H1 (cell line): ENCODE results near the gene GPR150. TPM values are rescaled to one million over a fixed set of nuclear protein-coding genes. Genes with fewer than 3 reads are reported as not detected.

Experiments used
- CTCF ChIA-PET: fragments of 300-600 bp; sonication (Branson Sonifier 250); formaldehyde crosslinking; loops from one replicate; lab custom pipeline; 2021; ENCODE audit not compliant: partially characterized antibody; lab: Charles Lee
- POLR2A ChIA-PET: fragments of 300-600 bp; sonication (Branson Sonifier 250); formaldehyde crosslinking; loops from one replicate; lab custom pipeline; 2021; ENCODE audit warnings: inconsistent platforms; ENCODE audit not compliant: partially characterized antibody; lab: Charles Lee
- DNase-seq, 2 experiments: peaks; one replicate each; pipeline versions ENCODE4 v3.0.0 to v3.0.0-alpha.2; 2010 to 2022; ENCODE audit warnings: low spot score in 2 of 2, low read depth in 1 of 2, mixed read lengths in 1 of 2
- FAIRE-seq: peaks from 2 replicates; lab custom pipeline; 2011; peaks lifted over from hg19 to GRCh38; lab: Jason Lieb, UNC
- H2AFZ ChIP-seq: 2 replicates; pipeline ENCODE4 v1.8.1; 2012; ENCODE audit warnings: low read length, inconsistent platforms
- H2AK5ac ChIP-seq: 2 replicates; pipeline ENCODE4 v1.6.1; 2013; ENCODE audit warnings: low read depth, low read length
- H2BK120ac ChIP-seq: replicated peaks from 2 replicates; pipeline ENCODE3; 2013; ENCODE audit warnings: low read depth, low read length, inconsistent platforms
- H2BK12ac ChIP-seq: 2 replicates; pipeline ENCODE4 v1.6.1; 2013; ENCODE audit warnings: low read depth, low read length
- H2BK15ac ChIP-seq: 2 replicates; pipeline ENCODE4 v1.6.1; 2013; ENCODE audit warnings: low read length
- H2BK20ac ChIP-seq: 2 replicates; pipeline ENCODE4 v1.6.1; 2013; ENCODE audit warnings: low read length
- H2BK5ac ChIP-seq: 2 replicates; pipeline ENCODE4 v1.6.1; 2013; ENCODE audit warnings: low read depth, low read length
- H3K14ac ChIP-seq: 2 replicates; pipeline ENCODE4 v1.6.1; 2013; ENCODE audit warnings: inconsistent platforms; ENCODE audit not compliant: insufficient read length
- H3K18ac ChIP-seq: 2 replicates; pipeline ENCODE4 v1.6.1; 2013; ENCODE audit warnings: low read length; ENCODE audit errors: extremely low read depth
- H3K23ac ChIP-seq: 2 replicates; pipeline ENCODE4 v1.6.1; 2013; ENCODE audit warnings: inconsistent platforms; ENCODE audit not compliant: insufficient read length
- H3K23me2 ChIP-seq: 2 replicates; pipeline ENCODE4 v1.6.1; 2013; ENCODE audit warnings: low read depth, low read length
- H3K27ac ChIP-seq: 2 replicates; pipeline ENCODE4 v1.6.1; 2011; ENCODE audit warnings: low read depth, low read length, inconsistent platforms
- H3K27me3 ChIP-seq, 4 experiments: replicated peaks in 1 of 4; 1 replicate in 1 of 4; 2 replicates in 3 of 4; pipeline versions ENCODE4 v1.6.1 to v1.8.1; 2011 to 2013; ENCODE audit warnings: low read length in 3 of 4, mild to moderate bottlenecking in 3 of 4, inconsistent platforms in 2 of 4, mixed read lengths in 2 of 4, moderate library complexity in 1 of 4; ENCODE audit not compliant: control insufficient read depth in 3 of 4, insufficient read depth in 3 of 4; ENCODE audit errors: extremely low read depth in 1 of 4
- H3K36me3 ChIP-seq, 4 experiments: 2 replicates each; pipeline versions ENCODE4 v1.6.1 to v1.8.1; 2011 to 2013; ENCODE audit warnings: mild to moderate bottlenecking in 4 of 4, low read length in 3 of 4, moderate library complexity in 2 of 4, control low read depth in 1 of 4, inconsistent platforms in 1 of 4; ENCODE audit not compliant: insufficient read depth in 4 of 4, control insufficient read depth in 2 of 4
- H3K4ac ChIP-seq: replicated peaks from 2 replicates; pipeline ENCODE3; 2013; ENCODE audit warnings: low read length, low read depth, mixed read lengths, inconsistent platforms; ENCODE audit not compliant: insufficient read length
- H3K4me1 ChIP-seq, 4 experiments: replicated peaks in 1 of 4; 1 replicate in 1 of 4; 2 replicates in 3 of 4; pipeline versions ENCODE4 v1.6.1 to v1.8.1; 2011 to 2013; ENCODE audit warnings: low read length in 3 of 4, inconsistent platforms in 2 of 4, mixed read lengths in 1 of 4; ENCODE audit not compliant: insufficient read depth in 4 of 4, control insufficient read depth in 3 of 4
- H3K4me2 ChIP-seq, 2 experiments: 2 replicates each; pipeline versions ENCODE4 v1.6.1 to v1.8.1; 2011 to 2013; ENCODE audit warnings: low read depth in 2 of 2, low read length in 2 of 2, control low read depth in 1 of 2, inconsistent platforms in 1 of 2, mild to moderate bottlenecking in 1 of 2; ENCODE audit not compliant: insufficient read depth in 1 of 2
- H3K4me3 ChIP-seq, 4 experiments: fragments of 200-600, 300-600 bp in 1 of 4; sonication (generic), shearing (Covaris generic), sonication (Bioruptor Twin) in 1 of 4; 2 replicates each; pipeline versions ENCODE4 v1.5.1 to v1.8.1; 2011 to 2016; ENCODE audit warnings: low read length in 4 of 4, low read depth in 3 of 4, control low read depth in 2 of 4, inconsistent platforms in 2 of 4, mild to moderate bottlenecking in 2 of 4, mixed read lengths in 1 of 4, moderate library complexity in 1 of 4; ENCODE audit not compliant: insufficient read depth in 2 of 4; ENCODE audit errors: extremely low read depth in 1 of 4
- H3K56ac ChIP-seq: replicated peaks from 2 replicates; pipeline ENCODE3; 2013; ENCODE audit warnings: low read depth, mild to moderate bottlenecking, mixed read lengths, low read length, inconsistent platforms; ENCODE audit not compliant: insufficient read length
- H3K79me1 ChIP-seq: 2 replicates; pipeline ENCODE4 v1.6.1; 2013; ENCODE audit warnings: low read depth, low read length, control low read depth
- H3K79me2 ChIP-seq, 2 experiments: 2 replicates each; pipeline versions ENCODE4 v1.6.1 to v1.8.1; 2012 to 2013; ENCODE audit warnings: low read length in 2 of 2, mild to moderate bottlenecking in 2 of 2, inconsistent platforms in 1 of 2; ENCODE audit not compliant: insufficient read depth in 2 of 2, control insufficient read depth in 1 of 2
- H3K9ac ChIP-seq, 4 experiments: replicated peaks in 1 of 4; 1 replicate in 1 of 4; 2 replicates in 3 of 4; pipeline versions ENCODE4 v1.6.1 to v1.8.1; 2011 to 2013; ENCODE audit warnings: low read depth in 3 of 4, low read length in 3 of 4, control low read depth in 2 of 4, mild to moderate bottlenecking in 2 of 4, moderate library complexity in 2 of 4, inconsistent platforms in 1 of 4; ENCODE audit errors: extremely low read depth in 1 of 4
- H3K9me3 ChIP-seq, 2 experiments: 2 replicates each; pipeline versions ENCODE4 v1.6.1 to v1.8.1; 2012 to 2013; ENCODE audit warnings: mild to moderate bottlenecking in 2 of 2, moderate library complexity in 2 of 2, control low read depth in 1 of 2, inconsistent platforms in 1 of 2, low read depth in 1 of 2, low read length in 1 of 2, mixed read lengths in 1 of 2; ENCODE audit not compliant: insufficient read depth in 2 of 2
- H4K20me1 ChIP-seq, 2 experiments: replicated peaks in 1 of 2; 2 replicates each; pipeline versions ENCODE3 to v1.8.1; 2011 to 2013; ENCODE audit warnings: inconsistent platforms in 2 of 2, low read length in 2 of 2, mild to moderate bottlenecking in 1 of 2; ENCODE audit not compliant: insufficient read depth in 2 of 2, control insufficient read depth in 1 of 2
- H4K5ac ChIP-seq: 2 replicates; pipeline ENCODE4 v1.6.1; 2013; ENCODE audit warnings: low read length, low read depth, mixed read lengths, inconsistent platforms; ENCODE audit not compliant: insufficient read length
- H4K8ac ChIP-seq: 2 replicates; pipeline ENCODE4 v1.8.0; 2013; ENCODE audit warnings: mild to moderate bottlenecking, moderate library complexity, low read length, inconsistent platforms; ENCODE audit not compliant: insufficient read depth; ENCODE audit errors: extremely low read depth
- H4K91ac ChIP-seq: replicated peaks from 2 replicates; pipeline ENCODE3; 2013; ENCODE audit warnings: low read length, mixed read lengths, inconsistent platforms; ENCODE audit not compliant: insufficient read length
- ATF3 ChIP-seq: IDR thresholded peaks from 2 replicates; pipeline ENCODE4 v1.6.1; 2011; ENCODE audit warnings: low read depth, mild to moderate bottlenecking, low read length; ENCODE audit not compliant: insufficient read depth
- CTBP2 ChIP-seq: IDR thresholded peaks from 2 replicates; pipeline ENCODE4 v1.7.0; 2011; ENCODE audit warnings: borderline replicate concordance, mild to moderate bottlenecking, moderate library complexity, mixed read lengths, low read length; ENCODE audit not compliant: insufficient read depth, insufficient read length
- E2F6 ChIP-seq: IDR thresholded peaks from 2 replicates; pipeline ENCODE4 v1.6.1; 2012; ENCODE audit warnings: inconsistent platforms
- EGR1 ChIP-seq: IDR thresholded peaks from 2 replicates; pipeline ENCODE4 v1.6.1; 2011; ENCODE audit warnings: low read depth, low read length, borderline replicate concordance
- HDAC6 ChIP-seq: IDR thresholded peaks from one replicate; pipeline ENCODE4 v1.7.1; 2012; ENCODE audit warnings: low read depth, mild to moderate bottlenecking, inconsistent platforms, low read length, moderate library complexity
- KDM1A ChIP-seq: fragments of 200-600, 300-600 bp; sonication (generic); IDR thresholded peaks from 2 replicates; pipeline ENCODE4 v1.7.1; 2016; ENCODE audit warnings: mild to moderate bottlenecking, low read length, borderline replicate concordance
- KDM5A ChIP-seq: fragments of 200-600 bp; IDR thresholded peaks from 2 replicates; pipeline ENCODE4 v1.7.1; 2012; ENCODE audit warnings: mild to moderate bottlenecking, low read length, inconsistent platforms, mixed read lengths
- POU5F1 ChIP-seq: IDR thresholded peaks from 2 replicates; pipeline ENCODE4 v1.6.1; 2011; ENCODE audit warnings: low read depth, mild to moderate bottlenecking, low read length, moderate library complexity
- SAP30 ChIP-seq: fragments of 300-600 bp; sonication (generic); IDR thresholded peaks from 2 replicates; pipeline ENCODE4 v1.7.1; 2012; ENCODE audit warnings: low read length, moderate library complexity, mild to moderate bottlenecking, inconsistent platforms; ENCODE audit not compliant: insufficient read depth, insufficient replicate concordance
- SP4 ChIP-seq: IDR thresholded peaks from 2 replicates; pipeline ENCODE4 v1.6.1; 2012; ENCODE audit warnings: low read length, inconsistent platforms
- SUZ12 ChIP-seq: fragments of 200-600 bp; sonication (generic); IDR thresholded peaks from 2 replicates; pipeline ENCODE4 v1.6.1; 2012; ENCODE audit warnings: mild to moderate bottlenecking, inconsistent platforms, low read length, moderate library complexity, mixed read lengths
- TBP ChIP-seq: IDR thresholded peaks from 2 replicates; pipeline ENCODE4 v1.6.1; 2011; ENCODE audit warnings: low read depth, low read length, improper control_type of control experiment
- TCF12 ChIP-seq: IDR thresholded peaks from 2 replicates; pipeline ENCODE4 v1.6.1; 2011; ENCODE audit warnings: low read depth, mild to moderate bottlenecking, low read length
- YY1 ChIP-seq: IDR thresholded peaks from 2 replicates; pipeline ENCODE4 v1.6.1; 2011; ENCODE audit warnings: low read depth, mild to moderate bottlenecking, low read length
- WGBS, 2 experiments: shearing (Covaris generic) in 1 of 2; methylation state at CpG; one replicate each; pipeline versions ENCODE4 v1.1.6 to v1.1.7; 2013 to 2015; ENCODE audit warnings: low lambda C conversion rate in 2 of 2, mixed read lengths in 2 of 2, inconsistent platforms in 1 of 2, low coverage in 1 of 2, missing lambda C conversion rate in 1 of 2; ENCODE audit not compliant: insufficient replicate concordance in 2 of 2, insufficient coverage in 1 of 2, insufficient read length in 1 of 2; ENCODE audit errors: extremely low coverage in 1 of 2, missing lambda C conversion rate in 1 of 2; 5-methylcytosine and 5-hydroxymethylcytosine counted together
- polyA plus RNA-seq, 7 experiments: library from polyadenylated mRNA; depleted of rRNA in 3 of 7; stranded (reverse) in 5 of 7; unstranded in 2 of 7; fragments of >200 nt in 5 of 7; fragments of 200-250 nt in 2 of 7; gene quantifications; 1 replicate in 5 of 7; 2 replicates in 1 of 7; 4 replicates in 1 of 7; pipeline versions ENCODE4 v1.2.1 to v1.2.3, GENCODE V29; 2011 to 2013; ENCODE audit warnings: missing spikeins in 2 of 7, mixed read lengths in 2 of 7
- total RNA-seq: library from RNA; stranded (reverse); fragmentation: NEBNext Ultra II Directional; extraction: Animal tissue kit (Norgen Biotek cat#: 25700); gene quantifications from 2 replicates; pipeline ENCODE4 v1.2.1, GENCODE V29; 2021

GPR150 gene
- total and polyA plus RNA-seq, 2 of the 8 experiments (the other 6 are each of a cell fraction or from before 2014, with no cell fraction given): 0.14 TPM; not detected in 1

- Histone ChIP-seq H2BK20ac (no peak overlapping the region), H3K4me2 (no peak overlapping the region), H3K4ac (no peak overlapping the region), H3K27me3 (no peaks in the 10 kb centered on the region), H3K56ac (no peak overlapping the region), H2BK12ac (no peak overlapping the region), H3K23ac (no peak overlapping the region), H2BK15ac (no peak overlapping the region), H4K8ac (no peak overlapping the region), H3K4me3 (no peak overlapping the region), H4K91ac (no peak overlapping the region), H2BK5ac (no peak overlapping the region), H3K23me2 (no peaks in the 10 kb centered on the region), H3K79me1 (no peaks in the 10 kb centered on the region), H3K18ac (no peak overlapping the region), H2BK120ac (no peak overlapping the region), H3K27ac (no peak overlapping the region), H2AK5ac (no peak overlapping the region), H2AFZ (no peak overlapping the region), H3K9ac (no peak overlapping the region), H3K9me3 (no peaks in the 10 kb centered on the region), H3K14ac (no peak overlapping the region), H4K5ac (no peak overlapping the region), H3K4me1 (no peaks in the 10 kb centered on the region), H4K20me1 (peaks cover 0 to 2% of the 10 kb centered on the region in 2 experiments), H3K36me3 (no peaks in the 10 kb centered on the region), H3K79me2 (no peaks in the 10 kb centered on the region)
- DNase-seq (no peak), FAIRE-seq (no peak)
- ChIA-PET POLR2A (no interaction called here), CTCF (no interaction called here)
- 100% methylated on average over 1 of the region's 1 CpG; no CpG with 5 or more reads in 1 of the 2 experiments for WGBS, 2 experiments
- no peak for TF ChIP-seq EGR1
- no peak for TF ChIP-seq POU5F1
- no peak for TF ChIP-seq CTBP2
- no peak for TF ChIP-seq SUZ12
- TF ChIP-seq TBP: no peak
- no peak for TF ChIP-seq SP4
- TF ChIP-seq SAP30: no peak
- no peak for TF ChIP-seq YY1
- no peak for TF ChIP-seq KDM5A
- TF ChIP-seq ATF3: no peak
- TF ChIP-seq HDAC6: no peak
- no peak for TF ChIP-seq TCF12
- no peak for TF ChIP-seq KDM1A
- TF ChIP-seq E2F6: no peak
These were observed 35.9 kb upstream of the GPR150 start for GRCh38 chr5:95583992-95584391.
